GM13977 (cell line): ENCODE results near the gene FILIP1L.

Experiments used
- DNase-seq: peaks from one replicate; pipeline ENCODE4 v3.0.0; 2012; ENCODE audit warnings: low spot score
- in situ Hi-C: fragments of 300-500 bp; cut with MboI; formaldehyde crosslinking; loops from one replicate; pipeline ENCODE4 v1.12.0; 2022; ENCODE audit warnings: low sequenced_read_pairs, low pct_unique_long_range_greater_than_20kb, mixed read lengths, inconsistent platforms; ENCODE audit not compliant: unreplicated experiment
- TF ChIP-seq, protein P1 (sequence below): IDR thresholded peaks from 2 replicates; pipeline ENCODE4 v1.5.1; 2012; ENCODE audit warnings: mild to moderate bottlenecking, control low read depth; ENCODE audit not compliant: insufficient read depth; ENCODE audit errors: extremely low read depth, missing control alignments

FILIP1L gene

GRCh38 chr3:100120693-100121092, 6.4 kb upstream of the FILIP1L start:
- in situ Hi-C loops, result no loop called here
- TF ChIP-seq, protein P1, sequence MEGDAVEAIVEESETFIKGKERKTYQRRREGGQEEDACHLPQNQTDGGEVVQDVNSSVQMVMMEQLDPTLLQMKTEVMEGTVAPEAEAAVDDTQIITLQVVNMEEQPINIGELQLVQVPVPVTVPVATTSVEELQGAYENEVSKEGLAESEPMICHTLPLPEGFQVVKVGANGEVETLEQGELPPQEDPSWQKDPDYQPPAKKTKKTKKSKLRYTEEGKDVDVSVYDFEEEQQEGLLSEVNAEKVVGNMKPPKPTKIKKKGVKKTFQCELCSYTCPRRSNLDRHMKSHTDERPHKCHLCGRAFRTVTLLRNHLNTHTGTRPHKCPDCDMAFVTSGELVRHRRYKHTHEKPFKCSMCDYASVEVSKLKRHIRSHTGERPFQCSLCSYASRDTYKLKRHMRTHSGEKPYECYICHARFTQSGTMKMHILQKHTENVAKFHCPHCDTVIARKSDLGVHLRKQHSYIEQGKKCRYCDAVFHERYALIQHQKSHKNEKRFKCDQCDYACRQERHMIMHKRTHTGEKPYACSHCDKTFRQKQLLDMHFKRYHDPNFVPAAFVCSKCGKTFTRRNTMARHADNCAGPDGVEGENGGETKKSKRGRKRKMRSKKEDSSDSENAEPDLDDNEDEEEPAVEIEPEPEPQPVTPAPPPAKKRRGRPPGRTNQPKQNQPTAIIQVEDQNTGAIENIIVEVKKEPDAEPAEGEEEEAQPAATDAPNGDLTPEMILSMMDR, result no peak
- DNase-seq, result no peak

GRCh38 chr3:100120012-100120411, 5.7 kb upstream of the FILIP1L start:
- TF ChIP-seq, protein P1, result no peak
- in situ Hi-C loops, result no loop called here
- DNase-seq, result no peak

DNA sequence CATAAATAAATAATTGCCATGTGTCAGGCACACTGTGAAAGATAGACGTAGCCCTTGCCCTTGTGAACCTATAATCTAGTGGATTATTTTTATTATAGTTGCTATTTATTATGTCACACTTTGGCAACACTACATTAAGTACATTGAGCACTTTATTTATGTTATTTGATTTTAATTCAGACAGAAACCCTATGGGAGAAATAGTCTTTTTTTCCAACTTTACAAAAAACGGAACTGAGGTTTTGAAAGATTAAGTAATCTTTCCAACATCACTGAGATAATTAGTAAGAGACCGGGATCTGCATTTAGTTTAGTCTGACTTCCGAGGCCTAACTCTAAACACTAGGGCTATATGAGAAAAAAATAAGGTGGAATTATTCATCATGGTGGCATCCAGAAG, 2.8 kb upstream of the FILIP1L start:
- DNase-seq, result no peak
- TF ChIP-seq, protein P1, result no peak
- in situ Hi-C loops, result no loop called here

GRCh38 chr3:100113723-100114412, 433 bp downstream of the FILIP1L start:
- TF ChIP-seq, protein P1, result no peak
- in situ Hi-C loops, result no loop called here
- DNase-seq, result no peak

DNA sequence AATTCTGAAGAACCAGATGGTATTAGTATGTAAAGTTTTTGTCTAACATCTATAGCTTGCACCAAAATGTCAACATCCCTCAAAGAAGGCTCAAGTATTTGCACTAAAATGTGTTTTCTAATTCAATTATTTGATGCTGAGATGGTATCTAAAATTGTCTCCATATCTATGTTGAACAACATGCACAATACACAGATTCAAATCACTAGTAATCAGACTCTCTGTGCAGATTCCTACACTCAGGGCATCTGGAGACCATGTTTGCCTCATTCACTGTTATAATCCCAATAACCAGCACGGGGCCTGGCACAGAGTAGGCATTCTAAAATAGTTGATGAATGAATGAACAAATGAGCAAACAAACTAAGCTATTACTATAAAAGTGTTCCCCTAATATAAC, 2.6 kb downstream of the FILIP1L start:
- TF ChIP-seq, protein P1, result no peak
- in situ Hi-C loops, result no loop called here
- DNase-seq, result no peak

- in situ Hi-C loops, result no loop called here
- DNase-seq, result no peak
- TF ChIP-seq, protein P1, result no peak
These were observed 4.1 kb downstream of the FILIP1L start for GRCh38 chr3:100110162-100110561.
